ENCODE data around the gene GPR85. TPM values are rescaled to one million over a fixed set of nuclear protein-coding genes. Genes with fewer than 3 reads are reported as not detected.

Gene GPR85
- total RNA-seq, 1 donor from 2014 or later = 0.69 TPM

Other genes starting within 250 kb of the GPR85 start
- 114 TPM for gene SMIM30, start 31.7 kb upstream of the GPR85 start, total RNA-seq